ENCODE data around the gene ACRBP.
A peak's percentile ranks its signal among the peaks of the same experiment; 100 is the strongest.
"Not testable (repeated sequence)": the region's sequence is repeated elsewhere in the genome, so short reads cannot be mapped to it uniquely, and the experiment has no call there.

ACRBP gene

DNA sequence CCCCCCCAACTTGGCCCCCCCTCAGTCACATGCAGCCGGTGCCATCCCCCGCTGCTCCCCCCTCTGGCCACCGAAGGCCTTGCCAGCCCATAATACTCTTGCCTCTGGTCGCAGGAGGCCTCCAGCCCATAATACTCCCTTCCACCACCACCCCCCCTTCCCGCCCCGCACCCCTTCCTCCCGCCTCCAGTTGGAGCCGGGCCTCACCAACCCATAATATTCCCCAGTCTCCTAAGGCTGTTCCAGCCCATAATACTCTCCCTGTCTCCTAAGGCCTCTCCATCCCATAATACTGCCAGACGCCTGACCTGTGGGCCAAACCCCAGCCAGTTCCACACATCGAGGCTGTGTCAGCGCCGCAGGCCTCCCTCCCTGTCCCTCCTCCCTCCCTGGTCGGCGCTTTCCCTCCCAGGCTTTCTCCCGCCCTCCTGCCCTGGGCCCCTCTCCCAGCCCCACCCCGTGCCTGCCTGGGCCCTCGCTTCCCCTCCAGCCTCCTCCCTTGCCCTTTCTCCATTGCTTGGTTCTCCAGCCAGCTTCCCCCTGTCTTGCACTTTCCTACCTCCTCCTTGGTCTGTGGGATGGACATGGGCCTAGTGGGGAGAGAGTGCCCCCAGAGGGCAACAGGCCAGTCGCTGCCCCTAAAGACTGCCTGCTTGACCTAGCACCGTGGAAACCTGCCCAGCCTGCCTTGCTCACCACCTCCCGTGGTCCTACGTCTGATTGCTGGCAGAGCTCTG is 33.3 kb downstream of the ACRBP start:
- FAIRE-seq: peak; percentile 58

DNA sequence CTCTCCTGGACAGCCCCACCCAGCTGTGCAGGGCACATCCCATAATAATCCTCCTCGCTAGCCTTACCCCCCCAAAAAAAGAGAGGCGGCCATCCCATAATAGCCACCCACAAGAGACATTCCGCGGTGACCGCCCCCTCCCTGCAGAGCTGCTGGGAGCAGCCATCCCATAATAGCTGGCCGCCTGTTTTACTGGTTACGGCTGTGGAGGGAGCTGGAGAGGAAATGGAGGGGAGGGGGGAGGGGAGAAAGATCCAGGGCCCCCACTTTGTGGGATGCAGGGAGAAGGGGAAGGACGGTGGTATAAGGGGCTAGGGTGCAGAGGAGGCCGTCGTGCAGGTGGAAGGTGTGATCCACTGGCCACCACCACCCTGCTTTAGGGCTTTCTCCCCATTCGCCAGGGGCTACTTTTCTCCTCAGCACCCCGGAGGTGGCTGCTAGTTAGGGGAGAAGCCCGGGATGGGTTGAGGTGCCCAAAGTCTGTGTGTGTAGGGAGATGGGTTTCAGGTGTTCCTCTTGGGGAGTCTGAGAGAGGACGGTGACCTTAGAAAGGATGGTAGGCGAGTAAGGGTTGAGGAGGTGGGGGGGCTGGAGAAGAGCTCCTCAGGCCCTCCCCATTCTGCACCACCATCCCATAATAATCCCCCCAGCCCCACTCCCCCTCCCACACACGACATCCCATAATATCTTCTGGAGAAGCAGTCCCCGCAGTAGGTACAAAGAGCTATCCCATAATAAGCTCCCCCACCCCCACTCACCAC is 34.0 kb downstream of the ACRBP start:
- FAIRE-seq: no peak

GRCh38 chr12:6612652-6613014 is 34.6 kb downstream of the ACRBP start:
- FAIRE-seq: no peak

DNA sequence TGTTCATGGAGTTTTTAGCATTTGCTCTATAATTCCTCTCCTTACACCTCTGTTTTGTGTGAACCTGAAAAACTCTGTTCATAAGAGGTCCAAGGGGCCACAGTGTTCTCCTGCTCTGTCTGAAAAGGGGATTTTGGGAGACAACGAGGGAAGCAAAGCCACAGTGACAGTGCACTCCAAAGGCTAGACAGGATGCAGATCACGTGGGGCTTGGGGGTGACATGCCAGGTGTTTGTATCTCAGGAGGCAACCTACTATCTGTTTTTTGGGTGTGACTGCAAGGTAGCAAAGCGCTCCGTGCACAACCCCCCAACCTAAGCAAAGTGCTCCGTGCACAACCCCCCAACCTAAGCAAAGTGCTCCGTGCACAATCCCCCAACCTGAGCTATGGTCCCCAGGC is 35.0 kb downstream of the ACRBP start:
- no peak for FAIRE-seq

DNA sequence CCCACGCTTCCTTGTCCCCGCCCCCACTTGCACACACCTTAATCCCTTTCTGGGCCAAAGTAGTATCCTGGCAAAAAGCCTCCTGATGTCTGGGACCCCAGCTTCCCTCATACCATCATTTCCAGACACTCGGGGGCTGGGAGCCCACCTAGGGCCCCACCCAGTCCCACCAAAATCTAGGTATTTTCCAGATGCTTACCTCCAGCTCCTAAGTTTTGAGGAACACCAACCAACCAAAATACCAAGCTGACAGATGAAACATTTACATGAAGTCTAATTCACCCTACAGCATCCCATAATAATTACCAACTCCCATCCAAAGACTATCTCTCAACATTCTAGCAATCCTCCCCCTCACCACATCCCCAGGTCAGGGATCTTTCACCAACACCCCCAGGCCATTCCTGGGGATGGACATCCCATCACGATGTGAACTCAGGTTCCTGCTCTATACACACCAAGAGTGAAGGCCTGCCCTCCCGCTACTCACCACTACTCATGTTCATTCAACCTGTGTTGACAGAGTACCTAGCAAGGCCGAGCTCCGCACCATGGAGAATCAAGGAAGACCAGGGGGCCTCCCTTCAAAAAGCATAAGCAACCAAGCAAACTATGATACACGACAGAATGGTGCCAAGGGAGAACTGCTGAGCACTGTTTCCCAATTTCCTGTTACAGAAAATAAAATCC is 38.5 kb downstream of the ACRBP start:
- FAIRE-seq: no peak

DNA sequence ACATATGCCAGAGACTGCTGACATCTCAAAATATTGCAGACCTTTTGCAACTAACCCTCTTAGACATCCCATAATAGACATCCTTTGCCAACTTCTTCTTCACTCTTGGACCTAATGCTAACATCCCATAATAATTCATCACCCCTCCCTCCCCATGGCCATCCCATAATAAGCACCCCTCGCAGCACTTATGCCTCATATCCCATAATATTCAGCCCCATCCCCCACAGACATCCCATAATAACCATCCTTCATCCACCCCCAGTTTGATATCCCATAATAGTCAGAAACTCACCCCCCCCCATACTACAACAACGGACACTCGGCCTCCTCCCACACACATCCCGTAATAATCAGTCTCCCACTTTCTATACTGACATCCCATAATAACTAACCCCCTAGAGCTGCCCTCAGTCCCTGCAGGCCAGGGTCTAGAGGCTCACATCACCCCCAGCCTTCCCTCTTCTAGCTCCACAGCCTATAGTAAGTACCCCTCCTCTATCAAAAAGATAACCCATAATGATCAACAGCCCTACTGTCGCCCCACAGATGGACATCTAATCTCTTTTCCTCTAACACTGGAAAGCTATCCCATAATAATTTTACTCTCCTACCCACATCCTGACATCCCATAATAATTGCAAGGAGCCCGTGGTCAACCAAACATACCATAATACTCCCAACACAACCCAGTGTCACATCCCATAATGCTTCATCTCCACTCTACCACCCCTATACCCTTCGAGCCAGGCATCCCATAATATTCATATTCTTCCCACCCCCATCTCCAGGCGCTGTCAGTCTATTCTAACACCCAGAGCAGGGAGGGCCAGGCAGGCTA is 39.3 kb downstream of the ACRBP start:
- FAIRE-seq: peak; percentile 77

DNA sequence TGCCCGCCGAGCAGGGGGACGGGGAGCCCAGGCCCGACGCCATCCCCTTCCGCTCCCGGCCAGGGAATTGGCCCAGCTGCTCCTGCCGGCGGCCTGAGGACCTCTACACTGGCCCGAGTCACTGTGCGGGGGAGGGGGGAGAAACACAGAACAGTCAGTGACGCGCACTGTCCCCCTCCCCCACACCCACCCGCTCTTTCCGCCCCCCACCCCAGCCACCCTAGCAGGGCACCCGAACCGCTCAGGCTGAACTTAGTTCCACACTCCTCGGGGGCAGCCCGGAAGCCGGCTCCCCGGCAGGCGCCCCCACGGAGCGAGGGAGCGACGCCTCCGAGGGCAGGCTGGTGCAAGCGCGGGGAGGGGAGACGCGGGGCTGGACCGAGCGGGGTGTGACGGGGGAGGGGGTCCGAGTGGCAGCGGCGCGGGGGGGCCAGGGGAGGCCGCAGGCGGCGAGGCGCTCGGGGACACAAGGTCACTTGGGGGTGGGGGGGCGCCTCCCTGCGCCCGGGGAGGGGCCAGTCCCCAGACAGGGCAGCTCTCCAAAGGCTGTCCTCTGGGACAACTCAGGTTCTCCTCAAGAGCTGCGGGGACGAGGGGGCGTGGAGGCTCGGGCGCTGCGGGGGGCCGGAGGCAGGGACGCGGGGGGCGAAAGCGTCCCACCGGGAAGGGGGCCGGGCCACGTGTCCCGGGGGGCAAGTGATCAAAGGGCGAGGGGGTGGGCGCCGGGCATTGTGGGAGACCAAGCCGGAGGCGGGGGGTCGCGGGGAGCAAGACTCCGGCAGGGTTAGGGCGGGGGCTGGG is 40.7 kb downstream of the ACRBP start:
- FAIRE-seq: no peak

- no peak for FAIRE-seq
Measured at GRCh38 chr12:6605421-6606330, 41.6 kb downstream of the ACRBP start.

DNA sequence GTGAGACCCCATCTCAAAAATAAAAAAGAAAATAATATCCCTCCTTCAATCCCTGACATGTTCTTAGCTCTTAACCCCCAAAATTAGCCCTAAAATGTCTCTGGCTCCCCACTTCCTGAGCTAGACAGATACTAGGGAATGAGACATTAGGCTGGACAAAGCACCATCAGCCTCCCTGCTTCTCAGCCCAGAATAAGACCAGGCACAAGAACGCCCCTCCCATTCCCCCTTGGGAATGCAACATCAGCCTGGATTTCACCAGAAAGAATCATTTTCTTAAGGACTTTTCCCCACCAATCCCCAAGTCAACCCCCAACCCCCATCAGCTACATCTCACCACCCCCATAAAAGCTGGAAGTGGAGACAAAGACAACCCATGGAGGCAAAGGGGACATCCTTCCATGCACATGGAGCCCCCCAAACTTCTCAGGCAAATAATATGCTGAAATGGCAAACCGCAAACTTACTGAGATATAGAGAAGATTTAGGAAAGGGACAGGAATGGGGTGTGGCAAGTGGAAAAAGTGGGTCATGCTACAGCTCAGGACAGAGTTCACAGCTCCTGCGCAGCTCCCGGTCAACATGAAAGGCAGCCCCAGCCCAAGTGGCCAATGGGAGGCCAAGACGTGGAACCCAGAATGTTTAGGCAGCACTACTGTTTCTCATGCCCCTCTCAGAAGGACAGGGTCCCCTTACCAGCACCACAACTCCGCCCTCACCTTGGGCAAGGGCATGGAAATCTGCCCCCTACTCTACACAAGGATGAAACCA is 42.8 kb downstream of the ACRBP start:
- no peak for FAIRE-seq

DNA sequence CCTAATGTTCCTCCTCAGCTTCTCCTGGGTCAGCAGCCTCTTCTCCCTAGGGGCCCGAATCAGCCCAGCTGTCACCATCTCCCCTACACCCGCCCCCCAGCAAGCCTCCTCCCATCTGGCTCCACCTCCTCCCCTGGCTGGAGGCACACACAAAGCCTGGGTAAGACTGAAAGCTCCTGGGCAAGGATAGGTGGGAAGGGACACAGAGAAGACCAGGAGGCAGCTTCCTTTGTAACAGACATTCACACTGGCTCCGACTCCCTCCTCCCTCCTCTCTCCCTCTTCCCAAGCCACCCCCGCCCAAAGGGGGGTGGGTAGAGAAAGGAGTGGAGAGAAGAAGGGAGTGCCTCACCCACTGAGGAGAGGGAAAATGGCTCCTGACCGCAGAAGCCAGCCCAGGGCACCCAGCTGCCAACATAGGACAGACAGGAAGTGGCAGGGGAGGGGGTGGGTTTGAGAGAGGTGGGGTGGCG is 44.1 kb downstream of the ACRBP start:
- no peak for FAIRE-seq

DNA sequence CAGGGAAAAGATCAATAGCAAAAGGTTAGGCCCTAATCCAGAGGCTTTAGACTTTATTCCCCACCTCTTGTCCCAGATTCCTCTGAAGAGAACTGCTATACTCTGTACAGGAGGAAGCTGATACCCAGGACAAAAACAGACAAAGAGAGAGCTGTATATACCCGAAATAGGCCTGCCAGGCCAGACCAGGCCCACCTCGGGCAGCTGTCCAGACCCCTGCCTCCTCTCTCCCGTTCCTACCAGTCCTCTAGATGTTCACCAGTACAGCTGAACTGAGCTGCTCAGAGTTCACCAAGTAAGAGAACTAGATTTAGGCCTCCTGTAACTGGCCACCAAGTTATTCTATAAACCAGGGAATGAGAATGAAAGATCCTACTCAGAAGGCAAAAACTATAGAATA is 44.7 kb downstream of the ACRBP start:
- FAIRE-seq: no peak

GRCh38 chr12:6595673-6596072 is 51.6 kb downstream of the ACRBP start:
- not testable (repeated sequence) for FAIRE-seq

GRCh38 chr12:6592087-6592486 is 55.1 kb downstream of the ACRBP start:
- no peak for FAIRE-seq

Data from TTC549 (cell line).